Stimulated activated naive CD8-positive, alpha-beta T cell treated with anti-CD3 and anti-CD28 coated beads, Interleukin-15, amount 100 ng/mL, for 72 hours (primary cell): ENCODE measurements around the gene ZNF536.
"Not testable (repeated sequence)": the region's sequence is repeated elsewhere in the genome, so short reads cannot be mapped to it uniquely, and the experiment has no call there.

Experiments
- ATAC-seq: fragments of 150-1000 bp; cut with Tn5 transposase; 2 replicates; pipeline ENCODE4 v1.10.0; 2021; ENCODE audit warnings: mild to moderate bottlenecking, moderate library complexity
- DNase-seq, 2 donors: peaks; one replicate each; pipeline ENCODE4 v3.0.0; 2021 to 2022
- H3K27ac Mint-ChIP-seq, 2 donors: one replicate each; pipeline ENCODE4 v1.8.0; 2022; ENCODE audit warnings: mild to moderate bottlenecking in 2 of 2, mixed read lengths in 2 of 2, moderate library complexity in 2 of 2
- H3K27me3 Mint-ChIP-seq: one replicate; pipeline ENCODE4 v1.8.0; 2022; ENCODE audit warnings: mixed read lengths
- H3K4me1 Mint-ChIP-seq: one replicate; pipeline ENCODE4 v1.8.0; 2022; ENCODE audit warnings: mild to moderate bottlenecking, mixed read lengths
- H3K4me3 Mint-ChIP-seq, 2 donors: one replicate each; pipeline ENCODE4 v1.8.0; 2022; ENCODE audit warnings: mild to moderate bottlenecking in 2 of 2, mixed read lengths in 2 of 2, moderate library complexity in 1 of 2
- H3K9me3 Mint-ChIP-seq, 2 donors: one replicate each; pipeline ENCODE4 v1.8.0; 2022; ENCODE audit warnings: mixed read lengths in 2 of 2

Gene ZNF536

DNA sequence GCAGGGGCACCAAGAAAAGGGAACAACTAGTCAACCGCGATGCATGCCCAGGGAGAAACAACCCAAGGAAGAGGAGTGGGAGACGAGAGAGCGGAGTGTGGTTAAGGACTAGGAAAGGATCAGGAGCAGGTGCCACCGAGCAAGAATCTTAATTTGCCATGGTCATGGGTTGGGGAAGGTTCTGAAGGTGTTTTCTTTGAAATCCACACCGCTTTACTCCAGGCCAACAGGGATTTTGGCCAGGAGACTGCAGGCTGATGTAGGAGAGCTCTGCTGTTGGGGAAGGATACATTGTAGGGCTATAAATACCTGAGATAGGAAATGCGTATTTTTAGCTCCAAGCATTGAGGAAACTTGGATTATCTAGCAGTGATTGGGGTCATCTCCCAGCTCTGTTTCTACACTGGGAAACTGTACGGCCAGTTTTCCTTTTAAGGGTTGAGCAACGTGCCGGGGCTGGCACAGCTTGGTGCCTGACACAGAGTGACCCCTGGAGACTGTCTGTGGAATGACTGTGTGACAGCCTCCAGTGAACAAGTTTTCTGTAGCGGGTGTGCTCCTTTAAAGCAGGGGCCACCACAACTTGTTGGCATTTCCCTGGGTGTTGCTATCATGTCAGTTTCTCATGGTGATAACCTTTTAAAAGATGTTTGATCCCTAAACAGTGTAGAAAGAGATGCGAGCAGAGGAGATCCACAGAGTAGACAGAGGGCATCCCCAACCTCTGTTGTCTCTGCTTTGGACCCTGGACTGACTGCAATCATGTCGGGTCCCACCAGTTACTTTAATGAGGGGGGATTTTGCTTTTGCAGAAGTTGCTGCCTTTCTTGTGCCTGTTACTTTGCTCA is 34.3 kb downstream of the ZNF536 start:
- no peaks in the 10 kb centered on the region for H3K4me1 Mint-ChIP-seq
- no peaks in the 10 kb centered on the region for H3K27me3 Mint-ChIP-seq
- no peak for ATAC-seq
- DNase-seq = no peak
- H3K9me3 Mint-ChIP-seq = peaks cover 0 to 4% of the 10 kb centered on the region in 2 donors
- H3K27ac Mint-ChIP-seq = no peak overlapping the region
- H3K4me3 Mint-ChIP-seq = no peak overlapping the region

- no peak overlapping the region for H3K27ac Mint-ChIP-seq
- no peak for ATAC-seq
- no peak overlapping the region for H3K4me3 Mint-ChIP-seq
- H3K9me3 Mint-ChIP-seq = peaks cover 0 to 4% of the 10 kb centered on the region in 2 donors
- DNase-seq = no peak
- no peaks in the 10 kb centered on the region for H3K4me1 Mint-ChIP-seq
- H3K27me3 Mint-ChIP-seq = no peaks in the 10 kb centered on the region
Measured at GRCh38 chr19:30407068-30407709, 35.0 kb downstream of the ZNF536 start.

DNA sequence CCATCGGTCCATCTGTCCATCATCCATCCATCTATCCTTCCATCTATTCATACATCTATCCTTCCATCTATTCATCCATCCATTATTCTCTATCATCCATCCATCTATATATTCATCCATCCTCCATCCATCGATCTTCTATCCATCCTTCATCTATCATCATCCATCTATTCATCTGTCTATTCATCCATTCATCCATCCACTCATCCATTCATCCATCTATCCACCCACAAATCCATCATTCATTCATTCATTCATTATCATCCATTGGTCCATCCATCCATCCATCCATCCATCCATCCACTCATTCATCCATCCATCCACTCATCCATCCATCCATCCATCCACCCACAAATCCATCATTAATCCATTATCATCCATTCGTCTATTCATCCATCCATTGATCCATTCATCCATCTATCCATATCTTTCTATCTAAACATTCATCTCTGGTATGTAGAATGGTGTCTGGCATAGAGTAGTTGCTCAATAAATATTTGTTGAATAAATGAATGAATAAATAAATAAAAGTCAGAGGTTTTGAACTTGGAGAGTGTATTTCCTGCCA is 36.6 kb downstream of the ZNF536 start:
- no peak for ATAC-seq
- H3K4me3 Mint-ChIP-seq = no peak overlapping the region

GRCh38 chr19:30411714-30412113 is 39.5 kb downstream of the ZNF536 start:
- DNase-seq (no peak), ATAC-seq (no peak)
- Mint-ChIP-seq H3K4me3 (no peak overlapping the region), H3K4me1 (no peaks in the 10 kb centered on the region), H3K27me3 (peaks cover 18% of the 10 kb centered on the region), H3K27ac (no peak overlapping the region), H3K9me3 (peaks cover 0 to 8% of the 10 kb centered on the region in 2 donors)

More for the DNA sequence above, 36.6 kb downstream of the ZNF536 start:
- Mint-ChIP-seq H3K4me1 (no peaks in the 10 kb centered on the region), H3K27ac (no peak overlapping the region), H3K9me3 (peaks cover 0 to 4% of the 10 kb centered on the region in 2 donors), H3K27me3 (no peaks in the 10 kb centered on the region)
- DNase-seq = no peak

DNA sequence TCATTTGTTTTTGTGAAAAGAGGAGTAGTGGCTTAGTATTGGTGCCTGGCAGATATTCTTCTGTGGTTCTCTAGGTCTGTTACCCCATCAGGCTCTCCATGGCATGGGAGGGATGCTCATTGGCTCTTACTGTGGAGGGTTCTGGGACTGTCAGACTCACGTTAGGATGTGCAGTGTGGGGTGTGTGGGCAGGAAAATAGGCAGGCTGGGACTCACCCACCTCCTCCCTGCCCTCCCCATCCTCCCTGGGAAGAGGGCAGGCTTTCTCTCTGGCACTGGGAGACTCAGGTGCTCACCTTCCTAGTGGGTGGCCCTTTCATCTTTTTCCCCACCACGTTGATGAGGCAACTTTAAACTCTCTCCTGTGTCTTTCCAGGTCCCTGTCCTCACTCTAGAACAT is 44.2 kb downstream of the ZNF536 start:
- Mint-ChIP-seq H3K4me1 (no peaks in the 10 kb centered on the region), H3K9me3 (peaks cover 0 to 4% of the 10 kb centered on the region in 2 donors), H3K27me3 (peaks cover 28% of the 10 kb centered on the region), H3K27ac (no peak overlapping the region), H3K4me3 (no peak overlapping the region)
- ATAC-seq = no peak
- DNase-seq = no peak

DNA sequence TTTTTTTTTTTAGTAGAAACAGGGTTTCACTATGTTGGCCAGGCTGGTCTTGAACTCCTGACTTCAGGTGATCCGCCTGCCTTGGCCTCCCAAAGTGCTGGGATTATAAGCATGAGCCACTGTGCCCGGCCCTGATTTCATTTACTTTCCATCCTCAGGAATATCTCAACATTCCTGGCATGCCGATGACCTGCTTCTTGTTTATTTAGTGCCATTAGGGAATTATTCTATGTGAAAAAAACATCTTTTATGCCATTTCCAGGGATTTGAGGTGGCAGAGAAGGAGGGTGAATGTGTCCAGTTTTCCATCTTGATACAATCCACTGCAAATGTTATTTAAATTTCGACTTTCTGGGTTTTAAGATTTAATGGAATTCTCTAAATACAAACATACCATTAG is 45.0 kb downstream of the ZNF536 start:
- peaks cover 28% of the 10 kb centered on the region for H3K27me3 Mint-ChIP-seq
- H3K4me1 Mint-ChIP-seq, H3K9me3 Mint-ChIP-seq, DNase-seq, H3K4me3 Mint-ChIP-seq, ATAC-seq, H3K27ac Mint-ChIP-seq: not testable (repeated sequence)

GRCh38 chr19:30419568-30420180 is 47.5 kb downstream of the ZNF536 start:
- Mint-ChIP-seq H3K9me3 (peaks cover 4 to 8% of the 10 kb centered on the region in 2 donors), H3K27ac (no peak overlapping the region), H3K4me1 (no peaks in the 10 kb centered on the region), H3K27me3 (peaks cover 31% of the 10 kb centered on the region), H3K4me3 (no peak overlapping the region)
- DNase-seq (no peak), ATAC-seq (no peak)

DNA sequence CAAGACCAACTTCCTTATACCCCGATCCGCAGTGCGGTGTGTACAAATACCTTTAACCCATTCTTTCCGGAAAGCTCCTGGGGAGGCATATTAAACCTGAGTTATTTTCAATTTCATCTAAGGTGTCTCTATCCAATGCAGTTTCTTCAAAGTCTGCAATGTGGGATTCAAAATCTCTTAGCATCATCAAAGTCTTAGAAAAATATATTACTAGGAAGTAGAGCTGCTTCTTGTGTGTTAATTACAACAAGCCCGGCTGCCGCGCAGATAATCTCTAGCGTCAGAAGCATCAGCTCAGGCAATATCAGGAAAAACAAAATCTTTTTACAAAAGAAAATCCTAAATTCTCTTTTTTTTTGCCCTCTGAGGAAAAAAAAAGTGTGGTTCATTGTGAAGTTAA is 48.1 kb downstream of the ZNF536 start:
- Mint-ChIP-seq H3K4me1 (no peaks in the 10 kb centered on the region), H3K27me3 (peaks cover 32% of the 10 kb centered on the region), H3K27ac (no peak overlapping the region), H3K9me3 (peaks cover 6 to 8% of the 10 kb centered on the region in 2 donors), H3K4me3 (no peak overlapping the region)
- ATAC-seq (no peak), DNase-seq (no peak)

- DNase-seq (no peak), ATAC-seq (no peak)
- H3K9me3 Mint-ChIP-seq = peaks cover 4 to 8% of the 10 kb centered on the region in 2 donors
- no peak overlapping the region for H3K4me3 Mint-ChIP-seq
- H3K4me1 Mint-ChIP-seq = no peaks in the 10 kb centered on the region
- peaks cover 27% of the 10 kb centered on the region for H3K27me3 Mint-ChIP-seq
- H3K27ac Mint-ChIP-seq = no peak overlapping the region
Measured at GRCh38 chr19:30420881-30421280, 48.7 kb downstream of the ZNF536 start.

GRCh38 chr19:30421571-30421970 is 49.4 kb downstream of the ZNF536 start:
- Mint-ChIP-seq H3K27me3 (peaks cover 20% of the 10 kb centered on the region), H3K27ac (no peak overlapping the region), H3K9me3 (peaks cover 4 to 8% of the 10 kb centered on the region in 2 donors), H3K4me3 (no peak overlapping the region), H3K4me1 (no peaks in the 10 kb centered on the region)
- no peak for DNase-seq
- ATAC-seq = no peak

GRCh38 chr19:30423481-30423880 is 51.3 kb downstream of the ZNF536 start:
- Mint-ChIP-seq H3K9me3 (peaks cover 4 to 8% of the 10 kb centered on the region in 2 donors), H3K27me3 (peaks cover 17% of the 10 kb centered on the region), H3K27ac (no peak overlapping the region), H3K4me1 (no peaks in the 10 kb centered on the region), H3K4me3 (no peak overlapping the region)
- no peak for ATAC-seq
- DNase-seq = no peak

GRCh38 chr19:30425885-30426838 is 54.0 kb downstream of the ZNF536 start:
- Mint-ChIP-seq H3K27ac (peak overlapping the region in 1 of 2 donors; percentile 83), H3K27me3 (peaks cover 8% of the 10 kb centered on the region), H3K4me1 (no peaks in the 10 kb centered on the region), H3K9me3 (peaks cover 4 to 8% of the 10 kb centered on the region in 2 donors), H3K4me3 (no peak overlapping the region)
- ATAC-seq (no peak), DNase-seq (no peak)

DNA sequence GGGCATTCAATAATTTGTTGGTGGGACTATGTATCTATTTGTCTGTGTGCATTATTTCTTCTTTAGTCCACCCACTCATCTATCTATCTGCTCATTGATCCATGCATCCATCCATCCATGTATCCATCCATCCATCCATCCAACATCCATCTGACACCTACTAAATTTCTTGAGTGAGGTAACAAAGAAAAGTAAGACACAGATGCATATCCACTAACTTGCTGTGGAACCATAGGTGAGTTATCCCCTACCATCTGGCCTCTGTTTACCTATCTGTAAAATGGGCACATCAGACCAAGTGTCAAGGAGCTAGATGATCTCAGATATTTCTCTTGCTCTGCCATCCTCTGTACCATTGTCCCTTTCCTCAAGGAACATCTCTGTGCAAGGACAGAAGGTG is 54.7 kb downstream of the ZNF536 start:
- peaks cover 4 to 8% of the 10 kb centered on the region in 2 donors for H3K9me3 Mint-ChIP-seq
- peaks cover 8% of the 10 kb centered on the region for H3K27me3 Mint-ChIP-seq
- H3K27ac Mint-ChIP-seq = no peak overlapping the region
- DNase-seq = no peak
- H3K4me3 Mint-ChIP-seq = no peak overlapping the region
- no peaks in the 10 kb centered on the region for H3K4me1 Mint-ChIP-seq
- ATAC-seq = no peak

GRCh38 chr19:30428092-30428680 is 56.0 kb downstream of the ZNF536 start:
- H3K9me3 Mint-ChIP-seq = peaks cover under 1 to 8% of the 10 kb centered on the region in 2 donors

More at GRCh38 chr19:30428092-30428680, 56.0 kb downstream of the ZNF536 start:
- no peaks in the 10 kb centered on the region for H3K4me1 Mint-ChIP-seq
- no peak for ATAC-seq
- DNase-seq = no peak
- H3K4me3 Mint-ChIP-seq = no peak overlapping the region
- H3K27ac Mint-ChIP-seq = no peak overlapping the region
- H3K27me3 Mint-ChIP-seq = peaks cover 8% of the 10 kb centered on the region
